Activated T-helper 17 cell treated with anti-CD3 and anti-CD28 coated beads, Interleukin-2, amount 50 U/mL, for 72 hours (primary cell): ENCODE data around the gene CCDC87. TPM values are rescaled to one million over a fixed set of nuclear protein-coding genes. Genes with fewer than 3 reads are reported as not detected.

Experiments used
- ATAC-seq: fragments of 150-1000 bp; cut with Tn5 transposase; replicated peaks from 2 replicates; pipeline ENCODE4 v1.10.0; 2021; ENCODE audit warnings: mild to moderate bottlenecking, moderate library complexity
- H3K27ac Mint-ChIP-seq: one replicate; pipeline ENCODE4 v1.8.0; 2022; ENCODE audit warnings: mixed read lengths
- H3K27me3 Mint-ChIP-seq: one replicate; pipeline ENCODE4 v1.8.0; 2022; ENCODE audit warnings: mixed read lengths
- H3K36me3 Mint-ChIP-seq: one replicate; pipeline ENCODE4 v1.8.0; 2022; ENCODE audit warnings: low read depth, mild to moderate bottlenecking, mixed read lengths
- H3K4me1 Mint-ChIP-seq: one replicate; pipeline ENCODE4 v1.8.0; 2022; ENCODE audit warnings: mixed read lengths
- H3K4me3 Mint-ChIP-seq: one replicate; pipeline ENCODE4 v1.8.0; 2022; ENCODE audit warnings: mild to moderate bottlenecking, mixed read lengths
- H3K9me3 Mint-ChIP-seq: one replicate; pipeline ENCODE4 v1.8.0; 2022; ENCODE audit warnings: mixed read lengths
- total RNA-seq, 2 donors: library from RNA; stranded (reverse); gene quantifications; one replicate each; pipeline ENCODE4 v1.2.3, GENCODE V29; 2022

The CCDC87 gene
- total RNA-seq, 2 donors from 2014 or later = 0.11 to 0.15 TPM

DNA sequence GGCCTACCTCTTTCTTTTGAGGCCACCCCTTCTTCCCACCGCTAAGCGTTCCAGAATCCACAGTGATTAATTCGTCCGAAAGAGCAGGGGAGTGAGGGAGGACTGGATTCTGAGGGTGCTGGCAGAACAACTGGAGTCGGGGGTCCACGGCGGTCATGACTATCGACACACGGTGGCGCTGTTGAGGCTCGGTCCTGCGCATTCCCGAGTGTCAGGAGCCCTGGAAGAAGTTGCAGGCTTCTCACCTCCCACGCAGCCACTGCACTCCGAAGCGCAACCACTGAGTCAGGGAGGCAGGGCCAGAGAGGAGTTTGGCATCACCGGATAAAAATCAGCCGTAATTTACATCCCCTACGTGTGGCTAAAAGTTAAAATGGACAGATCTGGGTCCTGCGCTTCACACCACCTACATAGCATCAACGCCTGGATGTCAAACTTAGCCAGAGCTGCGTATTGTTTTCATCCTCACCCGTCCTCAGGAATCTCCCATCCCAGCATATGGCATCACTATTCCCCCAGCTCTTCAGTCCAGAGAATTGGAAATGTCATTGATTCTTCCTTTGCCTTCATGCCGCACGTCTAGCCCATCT, 13.8 kb downstream of the CCDC87 start:
- ATAC-seq = peak; percentile 95
- H3K9me3 Mint-ChIP-seq = peaks cover 3% of the 10 kb centered on the region
- no peak overlapping the region for H3K27ac Mint-ChIP-seq
- peak overlapping the region; percentile 36 for H3K4me3 Mint-ChIP-seq
- H3K27me3 Mint-ChIP-seq = peaks cover 13% of the 10 kb centered on the region
- peaks cover 21% of the 10 kb centered on the region for H3K4me1 Mint-ChIP-seq
- no peaks in the 10 kb centered on the region for H3K36me3 Mint-ChIP-seq

DNA sequence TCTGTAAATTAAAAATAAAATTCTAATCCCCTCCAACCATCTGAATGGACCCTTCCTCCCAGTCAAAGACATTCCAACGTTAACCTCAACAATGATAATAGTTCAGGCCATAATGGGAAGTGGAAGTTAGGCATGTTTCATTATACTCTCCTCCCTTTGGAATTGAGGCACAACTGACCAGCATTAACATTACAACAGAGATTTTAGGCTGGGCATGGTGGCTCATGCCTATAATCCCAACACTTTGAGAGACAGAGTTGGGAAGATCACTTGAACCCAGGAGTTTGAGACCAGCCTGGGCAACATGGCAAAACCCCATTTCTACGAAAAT, 22.0 kb downstream of the CCDC87 start:
- H3K36me3 Mint-ChIP-seq = no peaks in the 10 kb centered on the region
- no peaks in the 10 kb centered on the region for H3K9me3 Mint-ChIP-seq
- H3K27ac Mint-ChIP-seq = no peak overlapping the region
- peaks cover 18% of the 10 kb centered on the region for H3K27me3 Mint-ChIP-seq
- no peaks in the 10 kb centered on the region for H3K4me1 Mint-ChIP-seq
- no peak for ATAC-seq
- no peak overlapping the region for H3K4me3 Mint-ChIP-seq

DNA sequence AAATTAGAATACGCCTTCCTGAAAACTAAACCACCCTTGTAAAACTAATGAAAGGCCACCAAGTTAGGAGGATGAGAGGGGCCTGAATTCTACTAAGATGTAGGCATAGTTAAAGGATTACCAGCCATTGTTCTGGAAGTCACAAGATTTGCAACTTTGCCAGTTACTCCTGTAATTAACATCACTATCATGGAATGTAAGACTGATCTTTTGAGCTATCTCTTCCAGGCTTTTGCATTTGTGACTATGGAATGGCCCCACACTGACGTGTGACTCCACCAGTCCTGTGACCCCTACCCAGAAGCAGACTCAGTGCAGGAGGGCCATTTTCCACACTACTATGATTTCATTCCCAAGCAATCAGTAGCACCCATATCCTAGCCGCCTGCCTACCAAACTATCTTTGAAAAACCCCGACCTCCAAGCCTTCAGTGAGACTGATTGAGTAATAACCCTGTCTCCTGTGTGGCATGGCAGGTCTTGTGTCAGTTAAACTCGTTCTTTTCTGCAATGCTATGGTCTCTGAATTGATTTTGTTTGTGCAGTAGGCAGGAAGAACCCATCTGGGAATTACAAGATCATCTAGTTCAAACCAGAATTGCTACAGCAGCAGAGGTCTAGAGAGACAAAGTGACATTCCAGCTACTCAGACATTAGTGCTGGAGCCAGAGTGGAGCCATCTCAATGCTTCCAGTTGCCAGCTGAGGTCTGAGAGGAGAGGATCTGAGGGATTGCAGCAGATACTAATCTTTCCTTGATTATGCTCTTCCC, 22.6 kb downstream of the CCDC87 start:
- Mint-ChIP-seq H3K27me3 (peaks cover 16% of the 10 kb centered on the region), H3K36me3 (no peaks in the 10 kb centered on the region), H3K27ac (no peak overlapping the region), H3K4me3 (no peak overlapping the region), H3K9me3 (no peaks in the 10 kb centered on the region), H3K4me1 (no peaks in the 10 kb centered on the region)
- ATAC-seq = no peak

DNA sequence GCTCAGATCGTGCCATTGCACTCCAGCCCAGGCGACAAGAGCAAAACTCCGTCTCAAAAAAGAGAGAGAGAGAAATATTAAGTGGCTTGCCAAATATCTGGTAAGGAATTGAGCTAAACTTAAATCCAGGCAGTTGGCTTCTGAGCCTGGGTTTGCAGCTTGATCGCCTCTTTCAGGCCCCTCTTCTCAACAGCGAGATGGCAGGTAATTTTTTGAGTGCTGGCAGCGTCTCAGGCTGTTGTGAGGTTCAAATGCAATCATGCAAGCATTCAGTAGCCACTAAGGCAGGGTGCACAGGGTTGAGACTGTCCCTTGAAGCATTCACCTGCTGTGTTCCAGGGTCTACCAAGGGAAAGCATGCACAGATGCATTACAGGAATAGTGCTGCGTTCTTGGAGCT, 23.8 kb downstream of the CCDC87 start:
- H3K4me3 Mint-ChIP-seq = peak overlapping the region; percentile 80
- H3K36me3 Mint-ChIP-seq = no peaks in the 10 kb centered on the region

DNA sequence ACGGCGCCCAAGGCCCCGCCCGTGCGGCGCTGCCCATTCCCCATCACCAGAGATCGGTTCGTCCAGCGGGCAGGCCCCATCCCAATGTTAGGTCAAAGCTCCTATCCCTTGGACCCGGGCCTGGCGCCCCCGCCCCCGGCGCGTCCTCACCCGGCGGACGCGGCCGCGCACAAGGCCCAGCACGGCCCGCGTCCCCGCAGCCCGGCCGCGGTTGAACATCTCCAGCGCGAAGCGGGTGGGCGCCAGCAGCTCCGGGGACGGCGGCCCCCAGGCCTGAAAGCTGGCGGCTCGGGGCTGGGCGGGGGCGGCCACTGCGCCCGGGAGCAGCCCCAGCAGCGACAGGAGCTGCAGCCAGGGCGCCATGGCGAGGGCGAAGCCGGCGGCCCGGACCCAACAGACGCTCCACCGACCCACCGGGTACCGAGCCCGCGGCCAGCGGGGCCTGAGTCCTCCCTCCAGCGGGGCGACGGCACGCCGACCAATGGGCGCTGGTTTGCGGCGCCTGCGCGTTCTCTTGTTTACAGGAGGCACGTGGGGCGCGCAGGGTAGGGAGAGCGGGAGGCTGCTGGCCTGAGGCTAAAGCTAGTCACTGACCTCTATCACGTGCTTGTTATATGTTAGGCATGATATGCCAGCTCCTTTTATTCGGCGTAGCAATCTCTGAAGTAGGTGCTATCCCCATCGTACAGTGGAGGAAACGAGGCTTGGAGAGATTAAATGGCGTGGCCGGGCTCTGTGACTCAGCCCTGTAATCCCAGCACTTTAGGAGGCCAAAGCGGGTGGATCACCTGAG, 24.5 kb downstream of the CCDC87 start, which contains the start of gene CTSF:
CTSF (minus strand) TSS at position 483 of the 793 bp plus-strand sequence; CDS start at position 363, 120 bp downstream.
- H3K27me3 Mint-ChIP-seq = no peaks in the 10 kb centered on the region

More for the DNA sequence above, 23.8 kb downstream of the CCDC87 start:
- H3K4me1 Mint-ChIP-seq = no peaks in the 10 kb centered on the region
- no peak overlapping the region for H3K27ac Mint-ChIP-seq
- no peak for ATAC-seq
- H3K9me3 Mint-ChIP-seq = no peaks in the 10 kb centered on the region
- peaks cover 5% of the 10 kb centered on the region for H3K27me3 Mint-ChIP-seq

DNA sequence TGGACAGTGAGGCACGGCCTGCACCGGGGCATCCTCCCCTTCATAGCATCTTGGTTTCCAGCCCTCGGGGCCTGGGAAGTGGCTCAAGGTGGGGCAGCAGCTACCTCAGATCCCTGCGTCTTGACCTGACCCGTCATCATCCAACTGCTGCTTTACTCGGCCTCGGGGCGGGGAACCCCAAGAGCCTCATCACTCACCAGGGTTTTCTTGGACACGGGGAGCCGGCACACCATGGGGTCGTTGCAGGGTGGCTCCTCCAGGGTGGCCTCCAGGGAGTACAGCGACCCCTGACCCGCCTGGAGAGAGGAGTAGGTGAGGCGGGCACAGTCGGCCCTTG, 25.1 kb downstream of the CCDC87 start:
- Mint-ChIP-seq H3K4me1 (no peaks in the 10 kb centered on the region), H3K4me3 (peak overlapping the region; percentile 80)

More for the DNA sequence above, 24.5 kb downstream of the CCDC87 start, which contains the start of gene CTSF:
- Mint-ChIP-seq H3K27ac (peak within 1 kb of the TSS; percentile 61), H3K36me3 (no peaks in the 10 kb centered on the region), H3K4me3 (peak within 1 kb of the TSS; percentile 80), H3K4me1 (no peaks in the 10 kb centered on the region), H3K9me3 (no peaks in the 10 kb centered on the region)
- ATAC-seq = peak; percentile 99

DNA sequence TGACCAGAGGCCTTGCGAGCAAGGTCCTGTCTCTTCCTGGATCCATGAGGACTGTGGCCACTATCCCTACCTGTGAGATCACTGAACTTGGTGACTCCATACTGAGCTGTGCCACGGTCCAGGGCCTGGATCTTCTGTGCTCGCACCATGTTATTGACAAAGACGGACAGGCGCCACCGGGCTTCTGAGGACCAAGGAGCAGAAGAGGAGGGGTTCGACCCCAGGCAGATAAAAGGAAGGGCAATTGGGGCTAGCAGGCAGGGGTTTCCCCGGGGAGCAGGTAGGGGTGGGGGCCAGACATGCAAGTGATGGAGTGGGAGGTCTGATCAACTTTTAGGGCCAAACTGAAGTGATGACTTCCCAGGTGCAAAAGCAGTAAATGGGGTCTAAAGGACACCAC, 26.6 kb downstream of the CCDC87 start:
- Mint-ChIP-seq H3K9me3 (no peaks in the 10 kb centered on the region), H3K27me3 (no peaks in the 10 kb centered on the region), H3K4me3 (peak overlapping the region; percentile 80), H3K36me3 (no peaks in the 10 kb centered on the region), H3K4me1 (no peaks in the 10 kb centered on the region), H3K27ac (no peak overlapping the region)
- ATAC-seq = no peak

More for the DNA sequence above, 25.1 kb downstream of the CCDC87 start:
- Mint-ChIP-seq H3K36me3 (no peaks in the 10 kb centered on the region), H3K27me3 (no peaks in the 10 kb centered on the region), H3K27ac (no peak overlapping the region), H3K9me3 (no peaks in the 10 kb centered on the region)
- no peak for ATAC-seq

DNA sequence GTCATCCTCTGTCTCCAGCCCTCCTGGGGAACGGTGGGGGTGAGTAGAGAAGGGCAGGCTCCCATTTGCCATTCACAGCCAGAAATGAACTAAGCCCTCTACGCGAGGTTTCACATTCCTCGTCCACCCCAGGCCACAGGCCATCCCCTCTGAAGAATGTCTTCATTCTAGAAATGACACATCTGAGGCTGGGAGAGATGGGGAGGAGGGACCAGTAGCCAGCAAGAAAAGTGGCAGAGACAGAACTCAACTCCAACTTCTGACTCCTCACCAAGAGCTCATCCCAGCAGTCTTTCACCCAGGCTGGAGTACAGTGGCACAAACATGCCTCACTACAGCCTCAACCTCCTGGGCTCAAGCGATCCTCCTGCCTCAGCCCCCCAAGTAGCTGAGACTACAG, 27.9 kb downstream of the CCDC87 start:
- Mint-ChIP-seq H3K27me3 (no peaks in the 10 kb centered on the region), H3K4me3 (no peak overlapping the region), H3K36me3 (no peaks in the 10 kb centered on the region), H3K27ac (no peak overlapping the region), H3K9me3 (no peaks in the 10 kb centered on the region), H3K4me1 (no peaks in the 10 kb centered on the region)
- no peak for ATAC-seq

DNA sequence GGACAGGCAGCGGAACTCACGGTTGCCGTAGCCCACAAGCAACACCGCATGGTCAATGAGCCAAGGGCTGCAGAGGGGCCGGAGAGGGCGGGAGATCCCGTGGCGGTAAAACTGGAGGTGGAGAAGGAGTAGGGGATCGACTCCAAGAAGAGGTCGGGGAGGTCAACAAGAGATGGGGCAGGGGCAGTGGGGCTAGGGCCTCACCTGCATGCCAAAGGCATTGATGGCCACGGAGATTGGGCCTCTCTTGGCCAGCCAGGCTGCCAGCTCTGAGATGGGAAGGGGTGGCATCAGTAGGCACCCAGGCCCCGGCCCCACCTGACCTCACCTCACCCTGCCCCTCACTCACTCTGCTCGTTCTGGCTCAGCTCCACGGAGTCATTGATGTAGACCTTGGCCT, 28.3 kb downstream of the CCDC87 start:
- H3K4me1 Mint-ChIP-seq = no peaks in the 10 kb centered on the region
- ATAC-seq = no peak
- H3K36me3 Mint-ChIP-seq = no peaks in the 10 kb centered on the region
- H3K9me3 Mint-ChIP-seq = no peaks in the 10 kb centered on the region
- H3K4me3 Mint-ChIP-seq = no peak overlapping the region
- no peaks in the 10 kb centered on the region for H3K27me3 Mint-ChIP-seq
- H3K27ac Mint-ChIP-seq = no peak overlapping the region

DNA sequence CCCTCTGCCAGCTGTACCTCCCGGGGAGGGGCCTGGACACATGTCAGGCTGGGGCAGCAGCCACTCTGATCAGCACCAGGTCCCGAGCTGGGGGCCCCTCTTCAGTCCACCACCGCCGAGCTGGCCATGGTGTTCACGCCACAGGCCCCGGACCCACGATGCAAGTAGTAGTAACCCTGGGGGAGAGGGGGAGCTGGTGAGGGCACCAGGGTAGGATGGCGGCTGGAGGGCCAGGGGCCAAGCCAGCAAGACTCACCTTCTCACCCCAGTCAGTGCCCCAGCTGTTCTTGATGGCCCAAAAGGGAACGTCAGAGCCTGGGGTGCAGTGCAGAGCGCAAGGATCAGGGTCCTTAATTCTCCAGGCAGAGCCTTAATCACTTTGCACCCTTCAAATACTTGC, 29.0 kb downstream of the CCDC87 start:
- Mint-ChIP-seq H3K27me3 (no peaks in the 10 kb centered on the region), H3K4me1 (no peaks in the 10 kb centered on the region), H3K4me3 (no peak overlapping the region), H3K27ac (no peak overlapping the region), H3K36me3 (no peaks in the 10 kb centered on the region), H3K9me3 (no peaks in the 10 kb centered on the region)
- ATAC-seq = no peak

DNA sequence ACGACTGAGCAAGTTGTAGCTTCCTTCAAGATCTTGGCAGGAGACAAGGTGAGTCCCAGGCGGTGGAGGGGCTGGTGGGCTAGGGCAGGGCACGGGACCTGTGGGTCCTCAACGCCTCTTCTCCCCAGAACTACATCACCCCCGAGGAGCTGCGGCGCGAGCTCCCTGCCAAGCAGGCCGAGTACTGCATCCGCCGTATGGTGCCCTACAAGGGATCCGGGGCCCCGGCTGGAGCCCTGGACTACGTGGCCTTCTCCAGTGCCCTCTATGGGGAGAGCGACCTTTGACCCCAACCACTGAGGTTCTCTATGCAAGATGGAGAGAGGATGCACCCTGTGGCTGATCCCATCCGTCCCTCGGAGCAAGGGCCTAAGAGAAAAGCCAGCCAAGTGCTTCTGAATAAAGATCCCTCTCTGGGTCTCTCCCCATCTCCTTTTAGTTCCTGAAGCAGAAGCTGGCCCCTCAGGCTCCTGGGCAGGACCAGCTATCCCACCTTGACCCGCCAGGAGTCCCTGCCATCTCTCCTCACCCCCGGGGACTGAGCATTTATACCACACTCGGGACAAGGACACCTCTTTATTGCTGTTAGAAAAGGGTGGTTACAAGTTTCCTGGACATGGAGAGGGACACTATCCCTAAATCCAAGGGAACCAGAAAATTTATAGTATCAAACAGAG, 29.8 kb downstream of the CCDC87 start:
- H3K4me3 Mint-ChIP-seq = no peak overlapping the region
- no peaks in the 10 kb centered on the region for H3K27me3 Mint-ChIP-seq
- H3K27ac Mint-ChIP-seq = no peak overlapping the region
- H3K4me1 Mint-ChIP-seq = no peaks in the 10 kb centered on the region
- no peaks in the 10 kb centered on the region for H3K9me3 Mint-ChIP-seq
- ATAC-seq = no peak
- H3K36me3 Mint-ChIP-seq = no peaks in the 10 kb centered on the region

DNA sequence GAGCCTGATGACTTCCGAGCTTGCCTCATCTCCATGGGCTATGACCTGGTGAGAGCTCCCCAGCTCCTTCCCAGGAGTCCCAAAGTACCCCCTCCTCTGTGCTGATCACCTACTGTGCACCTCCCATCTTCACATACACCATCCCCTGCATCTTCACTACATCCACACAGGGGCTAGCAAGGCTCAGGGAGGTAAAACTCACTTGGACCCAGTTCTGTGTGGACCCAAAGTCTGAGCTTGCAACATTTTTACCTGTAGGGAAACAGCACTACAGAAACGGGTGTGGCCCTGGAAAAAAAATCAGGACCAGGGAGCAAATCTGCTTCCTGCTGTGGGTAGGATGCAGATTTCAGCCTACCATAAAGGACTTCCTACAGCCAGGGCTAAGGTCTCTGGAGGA, 30.6 kb downstream of the CCDC87 start:
- no peaks in the 10 kb centered on the region for H3K9me3 Mint-ChIP-seq
- H3K4me1 Mint-ChIP-seq = no peaks in the 10 kb centered on the region
- peaks cover 2% of the 10 kb centered on the region for H3K27me3 Mint-ChIP-seq
- ATAC-seq = no peak
- H3K27ac Mint-ChIP-seq = no peak overlapping the region
- H3K36me3 Mint-ChIP-seq = no peaks in the 10 kb centered on the region
- H3K4me3 Mint-ChIP-seq = no peak overlapping the region

DNA sequence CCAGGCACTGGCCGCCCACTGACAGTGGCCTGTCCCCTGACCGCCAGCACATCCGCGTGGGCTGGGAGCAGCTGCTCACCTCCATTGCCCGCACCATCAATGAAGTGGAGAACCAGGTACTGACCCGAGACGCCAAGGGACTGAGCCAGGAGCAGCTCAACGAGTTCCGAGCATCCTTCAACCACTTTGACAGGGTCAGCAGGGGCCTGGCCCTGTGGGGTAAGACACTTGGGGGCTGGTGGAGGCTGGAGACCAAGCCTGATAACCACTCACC, 31.0 kb downstream of the CCDC87 start:
- no peak overlapping the region for H3K27ac Mint-ChIP-seq
- H3K9me3 Mint-ChIP-seq = no peaks in the 10 kb centered on the region
- ATAC-seq = no peak
- H3K27me3 Mint-ChIP-seq = peaks cover 4% of the 10 kb centered on the region
- H3K36me3 Mint-ChIP-seq = no peaks in the 10 kb centered on the region
- no peaks in the 10 kb centered on the region for H3K4me1 Mint-ChIP-seq
- no peak overlapping the region for H3K4me3 Mint-ChIP-seq

DNA sequence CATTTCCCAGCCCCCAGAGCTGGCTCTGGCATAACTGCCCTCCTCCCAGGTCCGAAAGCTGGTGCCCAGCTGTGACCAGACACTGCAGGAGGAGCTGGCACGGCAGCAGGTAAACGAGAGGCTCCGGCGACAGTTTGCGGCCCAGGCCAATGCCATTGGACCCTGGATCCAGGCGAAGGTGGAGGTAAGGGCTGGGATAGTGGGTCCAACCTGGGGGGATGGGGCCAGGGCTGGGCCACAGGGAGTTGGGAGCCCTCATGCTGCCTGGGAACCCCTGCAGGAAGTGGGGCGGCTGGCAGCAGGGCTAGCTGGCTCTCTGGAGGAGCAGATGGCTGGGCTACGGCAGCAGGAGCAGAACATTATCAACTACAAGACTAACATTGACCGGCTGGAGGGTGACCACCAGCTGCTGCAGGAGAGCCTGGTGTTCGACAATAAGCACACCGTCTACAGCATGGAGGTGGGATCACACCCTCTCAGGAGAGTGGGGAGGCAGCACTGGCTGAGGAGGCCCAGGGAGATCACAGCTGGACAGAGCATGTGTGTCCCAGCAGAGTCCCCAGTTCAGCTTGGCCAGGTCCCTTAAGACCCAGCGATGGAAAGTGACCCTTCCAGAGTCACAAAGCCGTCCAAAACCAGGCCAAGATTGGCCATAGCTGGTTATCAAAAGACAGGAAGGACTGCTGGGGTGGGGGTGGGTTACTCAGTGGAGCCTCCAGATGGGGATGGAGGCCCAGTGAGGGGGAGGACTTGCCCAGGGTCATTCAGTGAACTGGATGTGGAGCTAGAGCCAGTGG, 31.5 kb downstream of the CCDC87 start:
- H3K27ac Mint-ChIP-seq = no peak overlapping the region
- no peak for ATAC-seq
- no peaks in the 10 kb centered on the region for H3K9me3 Mint-ChIP-seq
- H3K36me3 Mint-ChIP-seq = no peaks in the 10 kb centered on the region
- no peaks in the 10 kb centered on the region for H3K4me1 Mint-ChIP-seq
- no peak overlapping the region for H3K4me3 Mint-ChIP-seq
- peaks cover 4% of the 10 kb centered on the region for H3K27me3 Mint-ChIP-seq
